Testis (tissue), 3 donors: ENCODE measurements around the gene AGBL1. TPM values are rescaled to one million over a fixed set of nuclear protein-coding genes. Genes with fewer than 3 reads are reported as not detected.

ENCODE experiments used
- DNase-seq: peaks from one replicate; pipeline ENCODE4 v3.0.0-alpha.2; 2019
- H3K27ac ChIP-seq, 2 donors: fragments of 200-600 bp; sonication (generic); one replicate each; pipeline ENCODE4 v1.5.1; 2019
- H3K27me3 ChIP-seq: fragments of 200-600 bp; sonication (generic); one replicate; pipeline ENCODE4 v1.5.1; 2019
- H3K36me3 ChIP-seq: fragments of 200-600 bp; sonication (generic); one replicate; pipeline ENCODE4 v1.5.1; 2017; ENCODE audit warnings: low read depth; ENCODE audit errors: missing control alignments
- H3K4me1 ChIP-seq: fragments of 200-600 bp; sonication (generic); one replicate; pipeline ENCODE4 v1.5.1; 2019
- H3K4me3 ChIP-seq, 2 donors: fragments of 200-600 bp; sonication (generic); one replicate each; pipeline ENCODE4 v1.5.1; 2017 to 2019
- H3K9me3 ChIP-seq: fragments of 200-600 bp; sonication (generic); one replicate; pipeline ENCODE4 v1.5.1; 2017
- CTCF ChIP-seq, 3 experiments: fragments of 450-650 bp in 2 of 3; fragments of 200-600 bp in 1 of 3; sonication (generic) in 1 of 3; IDR thresholded peaks; one replicate each; pipeline ENCODE4 v1.5.1; 2016 to 2019; ENCODE audit warnings: antibody characterized with exemption in 3 of 3, mild to moderate bottlenecking in 2 of 3, moderate library complexity in 1 of 3
- POLR2A ChIP-seq: fragments of 450-650 bp; IDR thresholded peaks from one replicate; pipeline ENCODE4 v1.6.1; 2017; ENCODE audit warnings: antibody characterized with exemption, mild to moderate bottlenecking, moderate library complexity
- whole genome bisulfite sequencing, 2 donors: methylation state at CpG; one replicate each; pipeline ENCODE4 v1.1.5; 2018; 5-methylcytosine and 5-hydroxymethylcytosine counted together
- intact Hi-C: fragments of 100-400 bp; cut with DNase I; formaldehyde crosslinking; loops from one replicate; pipeline ENCODE4 v1.15.1; 2023; ENCODE audit warnings: low total_unique reads
- polyA plus RNA-seq: library from polyadenylated mRNA; stranded (reverse); fragments of 350-450 nt; fragmentation: Illumina TruSeq; extraction: RNeasy Lipid Tissue Mini Kit (QIAGEN cat#74804); gene quantifications from one replicate; pipeline ENCODE4 v1.2.3, GENCODE V29; 2014; ENCODE audit warnings: low read depth, low replicate concordance; ENCODE audit not compliant: insufficient read depth
- total RNA-seq, 2 donors: library from RNA; depleted of rRNA; stranded (reverse); fragments of >200 nt; gene quantifications; one replicate each; pipeline ENCODE4 v1.2.3, GENCODE V29; 2016

AGBL1 gene
- total and polyA plus RNA-seq, 3 donors from 2014 or later = 0.37 to 0.94 (median 0.70) TPM

GRCh38 chr15:86663979-86664378, 584.3 kb downstream of the AGBL1 start:
- Histone ChIP-seq H3K4me3 (no peak overlapping the region), H3K27ac (no peak overlapping the region), H3K9me3 (no peaks in the 10 kb centered on the region), H3K36me3 (no peaks in the 10 kb centered on the region), H3K4me1 (no peaks in the 10 kb centered on the region), H3K27me3 (no peaks in the 10 kb centered on the region)
- no peak for DNase-seq
- 46 to 80% methylated on average over 2 of the region's 2 CpGs for WGBS, 2 donors
- intact Hi-C loops = no loop called here
- TF ChIP-seq POLR2A (no peak), CTCF (IDR thresholded peaks at IDR 0.05) (no peak)

GRCh38 chr15:86664581-86664980, 584.9 kb downstream of the AGBL1 start:
- Histone ChIP-seq H3K9me3 (no peaks in the 10 kb centered on the region), H3K36me3 (no peaks in the 10 kb centered on the region), H3K4me1 (no peaks in the 10 kb centered on the region), H3K4me3 (no peak overlapping the region), H3K27me3 (no peaks in the 10 kb centered on the region), H3K27ac (no peak overlapping the region)
- 94 to 96% methylated on average over 1 of the region's 1 CpG for WGBS, 2 donors
- intact Hi-C loops = no loop called here
- TF ChIP-seq POLR2A (no peak), CTCF (IDR thresholded peaks at IDR 0.05) (no peak)
- no peak for DNase-seq

GRCh38 chr15:86676002-86676401, 596.3 kb downstream of the AGBL1 start:
- no peak for DNase-seq
- no peak overlapping the region for H3K27ac ChIP-seq
- H3K27me3 ChIP-seq = no peaks in the 10 kb centered on the region
- intact Hi-C loops = no loop called here
- H3K36me3 ChIP-seq = no peaks in the 10 kb centered on the region
- H3K9me3 ChIP-seq = no peaks in the 10 kb centered on the region
- H3K4me1 ChIP-seq = no peaks in the 10 kb centered on the region
- 92% methylated on average over 4 of the region's 4 CpGs for WGBS, 2 donors
- no peak overlapping the region for H3K4me3 ChIP-seq
- TF ChIP-seq CTCF (IDR thresholded peaks at IDR 0.05) = no peak
- no peak for TF ChIP-seq POLR2A

DNA sequence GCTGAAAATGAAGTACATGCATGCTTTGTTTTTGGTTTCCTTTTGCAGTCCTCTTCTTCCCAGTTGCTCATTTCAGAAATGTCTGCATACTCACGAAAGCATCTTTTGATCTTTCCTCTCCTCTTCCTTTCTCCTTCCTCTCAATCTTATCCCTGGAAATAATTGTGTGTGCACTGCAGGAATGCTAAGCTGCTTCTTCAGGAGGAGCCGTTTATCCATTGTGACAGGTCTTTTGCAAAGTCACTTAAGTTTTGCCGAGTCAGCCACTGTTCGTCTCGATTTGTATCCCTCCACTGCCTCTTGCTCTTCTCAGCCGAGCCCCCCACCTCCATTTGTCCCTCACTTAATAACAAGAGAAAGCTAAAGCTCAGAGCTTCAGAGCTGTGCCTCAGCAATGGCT, 597.6 kb downstream of the AGBL1 start:
- Histone ChIP-seq H3K27me3 (no peaks in the 10 kb centered on the region), H3K4me3 (no peak overlapping the region), H3K9me3 (no peaks in the 10 kb centered on the region), H3K27ac (no peak overlapping the region), H3K36me3 (no peaks in the 10 kb centered on the region), H3K4me1 (no peaks in the 10 kb centered on the region)
- no peak for DNase-seq
- TF ChIP-seq CTCF (IDR thresholded peaks at IDR 0.05) = no peak
- TF ChIP-seq POLR2A = no peak
- intact Hi-C loops = no loop called here
- WGBS, 2 donors = 23 to 35% methylated on average over 6 of the region's 6 CpGs

GRCh38 chr15:86685263-86685662, 605.6 kb downstream of the AGBL1 start:
- Histone ChIP-seq H3K4me3 (no peak overlapping the region), H3K9me3 (no peaks in the 10 kb centered on the region), H3K27ac (no peak overlapping the region), H3K27me3 (no peaks in the 10 kb centered on the region), H3K36me3 (no peaks in the 10 kb centered on the region), H3K4me1 (no peaks in the 10 kb centered on the region)
- TF ChIP-seq POLR2A (no peak), CTCF (IDR thresholded peaks at IDR 0.05) (no peak)
- no peak for DNase-seq
- WGBS, 2 donors = 87 to 91% methylated on average over 3 of the region's 3 CpGs
- intact Hi-C loops = no loop called here
